K562 (cell line): Measurements from ENCODE around the gene AFF1. TPM values are rescaled to one million over a fixed set of nuclear protein-coding genes. Genes with fewer than 3 reads are reported as not detected.

Source experiments
- ATAC-seq: fragments of 200-7000 bp; cut with Tn5 transposase; 3 replicates; pipeline ENCODE4 v1.9.1; 2020; ENCODE audit warnings: moderate library complexity
- BruUV-seq: library from RNA; stranded (reverse); fragments of 400-500 nt; replicated peaks from 2 replicates; lab custom pipeline; 2021; lab: Mats Ljungman, UMichigan
- CTCF ChIA-PET: fragments of 300-600 bp; formaldehyde crosslinking; extraction: SDS; loops from one replicate; lab custom pipeline; 2021; ENCODE audit warnings: low intra/inter-chr PET ratio; lab: Yijun Ruan, JAX
- POLR2A ChIA-PET: fragments of 300-600, 350-650 bp; sonication (Branson Sonifier 250); formaldehyde crosslinking; extraction: SDS; loops from one replicate; lab custom pipeline; 2021; ENCODE audit warnings: antibody characterized with exemption, inconsistent platforms; lab: Yijun Ruan, JAX
- DNase-seq, 4 experiments: peaks; one replicate each; pipeline versions ENCODE4 v3.0.0 to v3.0.0-alpha.2; 2011 to 2018; ENCODE audit warnings: low spot score in 3 of 4, mixed read lengths in 3 of 4; ENCODE audit errors: extremely low read depth in 1 of 4
- FAIRE-seq: peaks from 2 replicates; lab custom pipeline; 2011; peaks lifted over from hg19 to GRCh38; lab: Jason Lieb, UNC
- H2AFZ ChIP-seq: 2 replicates; pipeline ENCODE4 v1.6.0; 2011; ENCODE audit warnings: low read depth, low read length, control low read depth, inconsistent platforms
- H3K27ac ChIP-seq: fragments of 200-600 bp; 3 replicates; pipeline ENCODE4 v1.8.0; 2011; ENCODE audit warnings: low read depth, mild to moderate bottlenecking, control low read depth, inconsistent platforms, low read length, moderate library complexity, mixed read lengths; ENCODE audit errors: extremely low read depth
- H3K27me3 ChIP-seq, 2 experiments: fragments of 300-600 bp in 1 of 2; 2 replicates in 1 of 2; 3 replicates in 1 of 2; pipeline versions ENCODE4 v1.6.0 to v1.8.0; 2011; ENCODE audit warnings: inconsistent platforms in 2 of 2, low read length in 2 of 2, mild to moderate bottlenecking in 1 of 2, mixed read lengths in 1 of 2, moderate library complexity in 1 of 2; ENCODE audit not compliant: control insufficient read depth in 2 of 2, insufficient read depth in 2 of 2
- H3K36me3 ChIP-seq: fragments of 300-600 bp; 3 replicates; pipeline ENCODE4 v1.8.0; 2011; ENCODE audit warnings: mild to moderate bottlenecking, low read length, inconsistent platforms; ENCODE audit not compliant: control insufficient read depth, insufficient read depth
- H3K4me1 ChIP-seq, 2 experiments: fragments of 200-600 bp in 1 of 2; replicated peaks in 1 of 2; 2 replicates in 1 of 2; 3 replicates in 1 of 2; pipeline versions ENCODE4 v1.5.1 to v1.8.0; 2011; ENCODE audit warnings: inconsistent platforms in 2 of 2, low read length in 2 of 2, mild to moderate bottlenecking in 1 of 2, mixed read lengths in 1 of 2, moderate library complexity in 1 of 2; ENCODE audit not compliant: control insufficient read depth in 2 of 2, insufficient read depth in 2 of 2
- H3K4me2 ChIP-seq: 2 replicates; pipeline ENCODE4 v1.6.1; 2011; ENCODE audit warnings: low read length, control low read depth, inconsistent platforms, mixed read lengths; ENCODE audit not compliant: insufficient read depth
- H3K4me3 ChIP-seq: fragments of 200-600 bp; sonication (generic), shearing (Covaris generic); 2 replicates; pipeline ENCODE4 v1.5.1; 2016; ENCODE audit warnings: control low read depth, inconsistent platforms
- H3K79me2 ChIP-seq: fragments of 200-600 bp; 3 replicates; pipeline ENCODE4 v1.8.0; 2011; ENCODE audit warnings: low read length, inconsistent platforms; ENCODE audit not compliant: control insufficient read depth, insufficient read depth
- H3K9ac ChIP-seq, 2 experiments: 2 replicates each; pipeline versions ENCODE4 v1.6.0 to v1.6.1; 2011; ENCODE audit warnings: low read depth in 2 of 2, low read length in 2 of 2, control low read depth in 1 of 2, inconsistent platforms in 1 of 2, mild to moderate bottlenecking in 1 of 2, mixed read lengths in 1 of 2; ENCODE audit not compliant: insufficient read depth in 1 of 2
- H3K9me1 ChIP-seq: one replicate; pipeline ENCODE4 v1.6.0; 2011; ENCODE audit warnings: inconsistent platforms, mild to moderate bottlenecking, low read length, moderate library complexity; ENCODE audit not compliant: control insufficient read depth, insufficient read depth
- H3K9me3 ChIP-seq: replicated peaks from 2 replicates; pipeline ENCODE4 v1.5.1; 2011; ENCODE audit warnings: low read depth, low read length, inconsistent platforms; ENCODE audit not compliant: control insufficient read depth, insufficient read depth
- H4K20me1 ChIP-seq: replicated peaks from 2 replicates; pipeline ENCODE4 v1.6.1; 2011; ENCODE audit warnings: low read length, inconsistent platforms, mixed read lengths; ENCODE audit not compliant: control insufficient read depth, insufficient read depth
- BDP1 ChIP-seq: IDR thresholded peaks from 3 replicates; pipeline ENCODE4 v1.6.1; 2011; ENCODE audit not compliant: insufficient read length, insufficient read depth
- ELF2 ChIP-seq: fragments of 250-450 bp; sonication (Bioruptor Pico); IDR thresholded peaks from 2 replicates; pipeline ENCODE4 v1.5.0; 2021; ENCODE audit warnings: mild to moderate bottlenecking
- HIVEP1 ChIP-seq: fragments of 250-450 bp; sonication (Bioruptor Pico); IDR thresholded peaks from 2 replicates; pipeline ENCODE4 v1.4.0; 2020; ENCODE audit warnings: mild to moderate bottlenecking
- HMGN3 ChIP-seq: IDR thresholded peaks from 2 replicates; pipeline ENCODE4 v1.6.1; 2011; ENCODE audit warnings: borderline replicate concordance, low read depth, mild to moderate bottlenecking, mixed read lengths, low read length; ENCODE audit not compliant: insufficient read length; ENCODE audit errors: extremely low read depth
- HNRNPH1 ChIP-seq: fragments of 200-400 bp; formaldehyde crosslinking; optimal IDR thresholded peaks from 2 replicates; pipeline ENCODE3; 2017; ENCODE audit warnings: low read depth, mild to moderate bottlenecking, low read length, moderate library complexity
- MCM3 ChIP-seq: fragments of 450-650 bp; IDR thresholded peaks from 2 replicates; pipeline ENCODE4 v1.6.1; 2016
- NR3C1 ChIP-seq: sonication (generic); formaldehyde crosslinking; IDR thresholded peaks from 2 replicates; pipeline ENCODE4 v1.8.1; 2022; ENCODE audit warnings: missing genetic modification reagents
- POU5F1 ChIP-seq: fragments of 150-350 bp; IDR thresholded peaks from 2 replicates; pipeline ENCODE4 v1.6.1; 2014; ENCODE audit warnings: borderline replicate concordance, low read length, low read depth, mild to moderate bottlenecking; ENCODE audit not compliant: partially characterized antibody
- RFX1 ChIP-seq: fragments of 450-650 bp; IDR thresholded peaks from 2 replicates; pipeline ENCODE4 v1.6.1; 2016; ENCODE audit warnings: mild to moderate bottlenecking, moderate library complexity
- SIN3A ChIP-seq, 2 experiments: fragments of 150-350 bp in 1 of 2; IDR thresholded peaks; 2 replicates each; pipeline ENCODE4 v1.6.1; 2011 to 2016; ENCODE audit warnings: borderline replicate concordance in 2 of 2, low read depth in 2 of 2, low read length in 2 of 2, mild to moderate bottlenecking in 2 of 2, moderate library complexity in 2 of 2; ENCODE audit not compliant: control insufficient read depth in 1 of 2
- ZNF551 ChIP-seq: fragments of 250-450 bp; sonication (Bioruptor Pico); IDR thresholded peaks from 2 replicates; pipeline ENCODE4 v1.5.0; 2021; ENCODE audit warnings: mild to moderate bottlenecking, moderate library complexity
- ZNF79 ChIP-seq: fragments of 250-450 bp; sonication (Bioruptor Pico); IDR thresholded peaks from 2 replicates; pipeline ENCODE4 v1.4.0; 2020; ENCODE audit warnings: low read depth, mild to moderate bottlenecking, moderate library complexity
- WGBS: fragments of 100-300 bp; shearing (Covaris generic); methylation state at CpG from one replicate; pipeline ENCODE4 v1.1.6; 2016; ENCODE audit warnings: low coverage, mixed read lengths; ENCODE audit not compliant: insufficient coverage; ENCODE audit errors: missing lambda C conversion rate; 5-methylcytosine and 5-hydroxymethylcytosine counted together
- in situ Hi-C: fragments of 300-500 bp; cut with MboI; formaldehyde crosslinking; loops from 4 replicates; pipeline ENCODE4 v1.15.0; 2018; ENCODE audit warnings: inconsistent platforms, mixed read lengths
- intact Hi-C: fragments of 100-400 bp; cut with micrococcal nuclease; formaldehyde crosslinking; loops from 2 replicates; pipeline ENCODE4 v1.14.2; 2022
- polyA plus RNA-seq, 8 experiments: library from polyadenylated mRNA; depleted of rRNA in 4 of 8; stranded (reverse) in 5 of 8; unstranded in 3 of 8; fragments of >200 nt; fragmentation: Nextera tagmentation in 2 of 8; fragmentation: Illumina TruSeq in 1 of 8; extraction: Ambion mirVana in 2 of 8; extraction: Trizol in 1 of 8; gene quantifications; 2 replicates each; pipeline versions ENCODE4 v1.2.1 to v1.2.3, GENCODE V29; 2011 to 2014; ENCODE audit warnings: inconsistent platforms in 1 of 8, missing spikeins in 1 of 8
- total RNA-seq, 7 experiments: library from RNA; depleted of rRNA in 6 of 7; stranded (reverse); fragments of >200 nt in 6 of 7; fragmentation: Illumina TruSeq in 2 of 7; extraction: Trizol in 2 of 7; gene quantifications; 2 replicates each; pipeline versions ENCODE4 v1.2.1 to v1.2.3, GENCODE V29; 2011 to 2021; ENCODE audit warnings: low replicate concordance in 1 of 7
- TF ChIP-seq, protein P1 (sequence below): fragments of 250-450 bp; sonication (Bioruptor Pico); IDR thresholded peaks from 2 replicates; pipeline ENCODE4 v1.4.0; 2020; ENCODE audit warnings: mild to moderate bottlenecking, moderate library complexity
- TF ChIP-seq, protein P2 (sequence below), 2 experiments: fragments of 200-800 bp in 1 of 2; sonication (Bioruptor generic) in 1 of 2; sonication (generic) in 1 of 2; formaldehyde crosslinking in 1 of 2; IDR thresholded peaks in 1 of 2; conservative IDR thresholded peaks in 1 of 2; 2 replicates each; pipeline versions ENCODE4 v1.5.0 to v1.6.1; 2016 to 2020; ENCODE audit warnings: missing compliant biosample characterization in 1 of 2, missing genetic modification characterization in 1 of 2, missing genetic modification reagents in 1 of 2
- TF ChIP-seq, protein P3 (sequence below): sonication (generic); formaldehyde crosslinking; IDR thresholded peaks from 2 replicates; pipeline ENCODE4 v1.8.1; 2023; ENCODE audit warnings: mild to moderate bottlenecking, missing genetic modification reagents
- TF ChIP-seq, protein P4 (sequence below): fragments of 250-450 bp; sonication (Bioruptor Pico); IDR thresholded peaks from 2 replicates; pipeline ENCODE4 v1.8.0; 2021; ENCODE audit warnings: moderate library complexity, mild to moderate bottlenecking, inconsistent platforms

Gene AFF1
- total and polyA plus RNA-seq, 9 of the 15 experiments (the other 6 are each of a cell fraction or from before 2014, with no cell fraction given) = 4.1 to 47.5 (median 17.2) TPM

DNA sequence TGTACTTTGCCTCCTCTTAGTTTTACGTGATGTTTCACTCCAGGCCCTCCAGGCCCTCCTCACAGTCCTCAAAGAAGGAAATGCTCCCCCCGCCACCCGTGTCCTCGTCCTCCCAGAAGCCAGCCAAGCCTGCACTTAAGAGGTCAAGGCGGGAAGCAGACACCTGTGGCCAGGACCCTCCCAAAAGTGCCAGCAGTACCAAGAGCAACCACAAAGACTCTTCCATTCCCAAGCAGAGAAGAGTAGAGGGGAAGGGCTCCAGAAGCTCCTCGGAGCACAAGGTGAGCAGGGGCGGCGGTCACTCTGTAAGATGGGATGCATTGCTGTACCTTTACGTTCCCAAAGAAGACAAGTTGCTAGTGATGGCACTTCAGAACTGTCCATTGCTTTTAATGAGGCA, 191.2 kb downstream of the AFF1 start (continued):
- TF ChIP-seq, protein P1, sequence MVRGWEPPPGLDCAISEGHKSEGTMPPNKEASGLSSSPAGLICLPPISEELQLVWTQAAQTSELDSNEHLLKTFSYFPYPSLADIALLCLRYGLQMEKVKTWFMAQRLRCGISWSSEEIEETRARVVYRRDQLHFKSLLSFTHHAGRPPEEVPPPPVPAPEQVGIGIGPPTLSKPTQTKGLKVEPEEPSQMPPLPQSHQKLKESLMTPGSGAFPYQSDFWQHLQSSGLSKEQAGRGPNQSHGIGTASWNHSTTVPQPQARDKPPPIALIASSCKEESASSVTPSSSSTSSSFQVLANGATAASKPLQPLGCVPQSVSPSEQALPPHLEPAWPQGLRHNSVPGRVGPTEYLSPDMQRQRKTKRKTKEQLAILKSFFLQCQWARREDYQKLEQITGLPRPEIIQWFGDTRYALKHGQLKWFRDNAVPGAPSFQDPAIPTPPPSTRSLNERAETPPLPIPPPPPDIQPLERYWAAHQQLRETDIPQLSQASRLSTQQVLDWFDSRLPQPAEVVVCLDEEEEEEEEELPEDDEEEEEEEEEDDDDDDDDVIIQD = no peak
- TF ChIP-seq BDP1 = no peak

DNA sequence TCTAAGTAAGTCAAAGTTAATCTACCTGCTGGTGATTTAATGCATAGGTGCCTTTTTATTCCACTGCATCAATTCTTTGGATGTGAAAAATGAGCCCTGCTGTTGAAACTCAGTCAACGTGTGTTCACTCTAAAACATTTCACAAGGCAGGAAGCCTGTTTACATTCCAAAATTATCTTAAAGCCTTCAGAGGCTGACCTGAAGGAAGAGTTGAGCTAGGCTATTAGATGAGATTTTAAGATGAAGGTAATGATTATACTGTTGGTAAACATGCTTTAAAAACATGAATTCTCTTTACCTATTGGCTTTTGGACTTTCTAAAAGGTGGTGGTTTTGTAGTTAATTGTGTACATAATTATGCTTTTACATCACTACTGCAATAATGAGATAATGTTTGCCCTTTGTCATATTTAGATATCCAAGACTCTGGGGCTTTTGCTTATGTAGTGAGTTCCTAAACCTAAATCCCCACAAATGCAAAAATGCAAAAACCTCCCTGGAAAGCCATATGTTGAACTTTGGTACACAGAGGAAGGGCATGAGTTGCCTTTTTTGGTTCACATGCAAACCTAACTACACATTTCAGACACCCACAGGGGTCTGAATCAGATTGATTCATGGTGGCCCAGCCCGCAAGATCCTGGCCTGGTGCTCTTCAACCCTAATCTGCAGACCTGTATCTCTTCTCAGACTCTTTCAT, 193.3 kb downstream of the AFF1 start:
- H3K9me3 ChIP-seq = no peaks in the 10 kb centered on the region
- FAIRE-seq (no peak), DNase-seq (no peak), ATAC-seq (no peak)
- intact Hi-C loops (no loop called here), in situ Hi-C loops (no loop called here)
- no peaks in the 10 kb centered on the region for H3K9me1 ChIP-seq
- ChIA-PET CTCF (no interaction called here), POLR2A (no interaction called here)
- H4K20me1 ChIP-seq = no peaks in the 10 kb centered on the region
- no peaks in the 10 kb centered on the region; the same call in 2 of the 3 replicates for H3K79me2 ChIP-seq
- no peak overlapping the region for H3K9ac ChIP-seq
- peaks cover 0 to 3% of the 10 kb centered on the region in 2 experiments; a peak in 1 of 5 replicates for H3K4me1 ChIP-seq
- no peak overlapping the region for H2AFZ ChIP-seq
- no TSS peak for BruUV-seq
- H3K4me2 ChIP-seq = no peak overlapping the region
- no peaks in the 10 kb centered on the region for H3K27me3 ChIP-seq
- 80% methylated on average over 2 of the region's 2 CpGs for WGBS
- H3K4me3 ChIP-seq = no peak overlapping the region
- no peak overlapping the region for H3K27ac ChIP-seq
- H3K36me3 ChIP-seq = peaks cover 91% of the 10 kb centered on the region
- TF ChIP-seq, protein P2, sequence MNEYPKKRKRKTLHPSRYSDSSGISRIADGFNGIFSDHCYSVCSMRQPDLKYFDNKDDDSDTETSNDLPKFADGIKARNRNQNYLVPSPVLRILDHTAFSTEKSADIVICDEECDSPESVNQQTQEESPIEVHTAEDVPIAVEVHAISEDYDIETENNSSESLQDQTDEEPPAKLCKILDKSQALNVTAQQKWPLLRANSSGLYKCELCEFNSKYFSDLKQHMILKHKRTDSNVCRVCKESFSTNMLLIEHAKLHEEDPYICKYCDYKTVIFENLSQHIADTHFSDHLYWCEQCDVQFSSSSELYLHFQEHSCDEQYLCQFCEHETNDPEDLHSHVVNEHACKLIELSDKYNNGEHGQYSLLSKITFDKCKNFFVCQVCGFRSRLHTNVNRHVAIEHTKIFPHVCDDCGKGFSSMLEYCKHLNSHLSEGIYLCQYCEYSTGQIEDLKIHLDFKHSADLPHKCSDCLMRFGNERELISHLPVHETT (CRISPR knock-in tag; conservative IDR thresholded peaks at IDR 0.05 in 1 of 2, IDR thresholded peaks at IDR 0.05 in 1 of 2) = no peak
- TF ChIP-seq ZNF79 (CRISPR knock-in tag) (no peak), HMGN3 (no peak), MCM3 (no peak), HNRNPH1 (no peak), SIN3A (IDR thresholded peaks at IDR 0.05; ENCODE audit: borderline replicate concordance in 2 of 2, control insufficient read depth in 1 of 2, low read depth in 2 of 2, low read length in 2 of 2) (no peak), NR3C1 (no peak), HIVEP1 (CRISPR knock-in tag) (no peak), ZNF551 (no peak), ELF2 (no peak), RFX1 (no peak), POU5F1 (no peak)
- TF ChIP-seq, protein P3, sequence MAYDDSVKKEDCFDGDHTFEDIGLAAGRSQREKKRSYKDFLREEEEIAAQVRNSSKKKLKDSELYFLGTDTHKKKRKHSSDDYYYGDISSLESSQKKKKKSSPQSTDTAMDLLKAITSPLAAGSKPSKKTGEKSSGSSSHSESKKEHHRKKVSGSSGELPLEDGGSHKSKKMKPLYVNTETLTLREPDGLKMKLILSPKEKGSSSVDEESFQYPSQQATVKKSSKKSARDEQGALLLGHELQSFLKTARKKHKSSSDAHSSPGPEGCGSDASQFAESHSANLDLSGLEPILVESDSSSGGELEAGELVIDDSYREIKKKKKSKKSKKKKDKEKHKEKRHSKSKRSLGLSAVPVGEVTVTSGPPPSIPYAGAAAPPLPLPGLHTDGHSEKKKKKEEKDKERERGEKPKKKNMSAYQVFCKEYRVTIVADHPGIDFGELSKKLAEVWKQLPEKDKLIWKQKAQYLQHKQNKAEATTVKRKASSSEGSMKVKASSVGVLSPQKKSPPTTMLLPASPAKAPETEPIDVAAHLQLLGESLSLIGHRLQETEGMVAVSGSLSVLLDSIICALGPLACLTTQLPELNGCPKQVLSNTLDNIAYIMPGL = no peak
- TF ChIP-seq, protein P4, sequence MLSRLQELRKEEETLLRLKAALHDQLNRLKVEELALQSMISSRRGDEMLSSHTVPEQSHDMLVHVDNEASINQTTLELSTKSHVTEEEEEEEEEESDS (CRISPR knock-in tag) = no peak
